Measurements from ENCODE around the gene AGAP3. TPM values are rescaled to one million over a fixed set of nuclear protein-coding genes. Genes with fewer than 3 reads are reported as not detected.

AGAP3 gene
- total RNA-seq, 1 donor from 2014 or later, result 114 TPM

- no peaks in the 10 kb centered on the region for H3K4me1 Mint-ChIP-seq (ENCODE audit: low read depth)
- H3K9me3 Mint-ChIP-seq (ENCODE audit: low read depth), result no peaks in the 10 kb centered on the region
- H3K36me3 Mint-ChIP-seq (ENCODE audit: insufficient read depth), result no peaks in the 10 kb centered on the region
- no peak for DNase-seq (ENCODE audit: low spot score, unreplicated experiment)
- TF ChIP-seq CTCF (IDR thresholded peaks at IDR 0.05; ENCODE audit: unreplicated experiment), result no peak
- peaks cover 22% of the 10 kb centered on the region for H3K27me3 Mint-ChIP-seq
- H3K4me3 Mint-ChIP-seq (ENCODE audit: low read depth), result no peak overlapping the region
- no peak overlapping the region for H3K27ac Mint-ChIP-seq
Measured at GRCh38 chr7:151150388-151150787, 64.1 kb downstream of the AGAP3 start.

GRCh38 chr7:151152643-151153513 is 66.6 kb downstream of the AGAP3 start:
- H3K36me3 Mint-ChIP-seq (ENCODE audit: insufficient read depth), result no peaks in the 10 kb centered on the region
- H3K4me1 Mint-ChIP-seq (ENCODE audit: low read depth), result peaks cover 2% of the 10 kb centered on the region
- no peak overlapping the region for H3K4me3 Mint-ChIP-seq (ENCODE audit: low read depth)
- H3K27me3 Mint-ChIP-seq, result peaks cover 40% of the 10 kb centered on the region
- no peaks in the 10 kb centered on the region for H3K9me3 Mint-ChIP-seq (ENCODE audit: low read depth)
- peak; percentile 32 for TF ChIP-seq CTCF (IDR thresholded peaks at IDR 0.05; ENCODE audit: unreplicated experiment)
- H3K27ac Mint-ChIP-seq, result no peak overlapping the region
- DNase-seq (ENCODE audit: low spot score, unreplicated experiment), result no peak

GRCh38 chr7:151157645-151158329 is 71.5 kb downstream of the AGAP3 start:
- H3K4me1 Mint-ChIP-seq (ENCODE audit: low read depth), result peaks cover 2% of the 10 kb centered on the region
- no peak overlapping the region for H3K4me3 Mint-ChIP-seq (ENCODE audit: low read depth)
- H3K27me3 Mint-ChIP-seq, result peaks cover 34% of the 10 kb centered on the region
- no peaks in the 10 kb centered on the region for H3K36me3 Mint-ChIP-seq (ENCODE audit: insufficient read depth)
- no peak for DNase-seq (ENCODE audit: low spot score, unreplicated experiment)
- H3K9me3 Mint-ChIP-seq (ENCODE audit: low read depth), result no peaks in the 10 kb centered on the region
- TF ChIP-seq CTCF (IDR thresholded peaks at IDR 0.05; ENCODE audit: unreplicated experiment), result no peak
- no peak overlapping the region for H3K27ac Mint-ChIP-seq

GRCh38 chr7:151161757-151162156 is 75.5 kb downstream of the AGAP3 start:
- H3K36me3 Mint-ChIP-seq (ENCODE audit: insufficient read depth), result no peaks in the 10 kb centered on the region

More at GRCh38 chr7:151161757-151162156, 75.5 kb downstream of the AGAP3 start:
- Mint-ChIP-seq H3K4me3 (ENCODE audit: low read depth) (no peak overlapping the region), H3K9me3 (ENCODE audit: low read depth) (no peaks in the 10 kb centered on the region), H3K27me3 (peaks cover 17% of the 10 kb centered on the region), H3K4me1 (ENCODE audit: low read depth) (peaks cover 4% of the 10 kb centered on the region), H3K27ac (no peak overlapping the region)
- DNase-seq (ENCODE audit: low spot score, unreplicated experiment), result no peak
- no peak for TF ChIP-seq CTCF (IDR thresholded peaks at IDR 0.05; ENCODE audit: unreplicated experiment)
